ENCODE results near the gene PLEKHH1. TPM values are rescaled to one million over a fixed set of nuclear protein-coding genes. Genes with fewer than 3 reads are reported as not detected.
A peak's percentile ranks its signal among the peaks of the same experiment; 100 is the strongest.

Gene PLEKHH1
- total RNA-seq, 1 experiment from 2014 or later = 1.8 TPM

GRCh38 chr14:67510121-67510520 is 23.0 kb upstream of the PLEKHH1 start:
- no peak for DNase-seq (ENCODE audit: low spot score)

- DNase-seq (ENCODE audit: low spot score) = no peak
Measured at GRCh38 chr14:67510836-67511235, 22.3 kb upstream of the PLEKHH1 start.

GRCh38 chr14:67512463-67513310 is 20.4 kb upstream of the PLEKHH1 start:
- no peak for DNase-seq (ENCODE audit: low spot score)

GRCh38 chr14:67513631-67514108 is 19.4 kb upstream of the PLEKHH1 start:
- DNase-seq (ENCODE audit: low spot score) = no peak

- DNase-seq (ENCODE audit: low spot score) = no peak
Measured at GRCh38 chr14:67514203-67514607, 18.9 kb upstream of the PLEKHH1 start.

GRCh38 chr14:67514650-67515385 is 18.3 kb upstream of the PLEKHH1 start:
- peak; percentile 25 for DNase-seq (ENCODE audit: low spot score)

GRCh38 chr14:67515386-67516079 is 17.6 kb upstream of the PLEKHH1 start:
- DNase-seq (ENCODE audit: low spot score) = no peak

GRCh38 chr14:67516676-67517075 is 16.4 kb upstream of the PLEKHH1 start:
- DNase-seq (ENCODE audit: low spot score) = no peak

GRCh38 chr14:67517083-67517482 is 16.0 kb upstream of the PLEKHH1 start:
- no peak for DNase-seq (ENCODE audit: low spot score)

- no peak for DNase-seq (ENCODE audit: low spot score)
Measured at GRCh38 chr14:67519406-67519805, 13.7 kb upstream of the PLEKHH1 start.

GRCh38 chr14:67520482-67520881 is 12.6 kb upstream of the PLEKHH1 start:
- DNase-seq (ENCODE audit: low spot score) = no peak

GRCh38 chr14:67522270-67522669 is 10.8 kb upstream of the PLEKHH1 start:
- no peak for DNase-seq (ENCODE audit: low spot score)

- DNase-seq (ENCODE audit: low spot score) = no peak
Measured at GRCh38 chr14:67523764-67524633, 9.1 kb upstream of the PLEKHH1 start.

- peak; percentile 49 for DNase-seq (ENCODE audit: low spot score)
Measured at GRCh38 chr14:67524634-67524963, 8.5 kb upstream of the PLEKHH1 start.

GRCh38 chr14:67525389-67525788 is 7.7 kb upstream of the PLEKHH1 start:
- no peak for DNase-seq (ENCODE audit: low spot score)

GRCh38 chr14:67526181-67526580 is 6.9 kb upstream of the PLEKHH1 start:
- DNase-seq (ENCODE audit: low spot score) = no peak

- peak; percentile 48 for DNase-seq (ENCODE audit: low spot score)
Measured at GRCh38 chr14:67526676-67527459, 6.2 kb upstream of the PLEKHH1 start.

GRCh38 chr14:67527756-67528155 is 5.3 kb upstream of the PLEKHH1 start:
- no peak for DNase-seq (ENCODE audit: low spot score)

GRCh38 chr14:67528276-67528675 is 4.8 kb upstream of the PLEKHH1 start:
- no peak for DNase-seq (ENCODE audit: low spot score)
